HG03045 (cell line): Measurements from ENCODE around the gene ACOX3.
"Not testable (repeated sequence)": the region's sequence is repeated elsewhere in the genome, so short reads cannot be mapped to it uniquely, and the experiment has no call there.

Experiments used
- ATAC-seq: cut with Tn5 transposase; IDR thresholded peaks from one replicate; pipeline ENCODE4 v1.9.1; 2021; ENCODE audit warnings: mild to moderate bottlenecking, moderate library complexity; ENCODE audit not compliant: unreplicated experiment

Gene ACOX3

DNA sequence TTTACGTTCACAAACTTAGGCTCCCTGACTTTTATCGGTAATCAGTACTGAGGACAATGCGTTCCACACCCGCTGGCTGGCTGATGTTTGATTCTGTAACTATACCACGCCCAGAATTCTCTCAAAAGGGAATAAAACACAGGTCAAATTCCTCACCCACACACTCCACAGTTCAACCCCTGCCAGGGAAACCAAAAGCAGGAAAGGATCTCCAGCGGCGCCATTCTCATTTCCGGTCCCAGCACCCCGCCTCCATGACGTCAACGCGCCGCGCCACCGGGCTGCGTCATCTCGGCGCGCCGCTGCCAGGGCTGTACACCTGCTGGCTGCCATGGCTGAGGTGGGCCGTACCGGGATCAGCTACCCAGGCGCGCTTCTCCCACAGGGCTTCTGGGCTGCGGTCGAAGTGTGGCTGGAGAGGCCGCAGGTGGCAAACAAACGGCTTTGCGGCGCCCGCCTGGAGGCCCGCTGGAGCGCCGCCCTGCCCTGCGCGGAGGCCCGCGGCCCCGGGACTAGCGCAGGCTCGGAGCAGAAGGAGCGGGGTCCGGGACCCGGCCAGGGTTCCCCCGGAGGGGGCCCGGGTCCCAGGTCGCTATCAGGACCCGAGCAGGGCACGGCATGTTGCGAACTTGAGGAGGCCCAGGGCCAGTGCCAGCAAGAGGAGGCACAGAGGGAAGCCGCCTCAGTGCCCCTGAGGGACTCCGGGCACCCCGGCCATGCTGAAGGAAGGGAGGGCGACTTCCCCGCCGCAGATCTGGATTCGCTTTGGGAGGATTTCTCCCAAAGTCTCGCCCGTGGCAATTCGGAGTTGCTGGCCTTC, at the start of gene ACOX3, which contains the start of gene TRMT44:
ACOX3 (minus strand) TSS at position 232 of the 820 bp plus-strand sequence. CDS start 24,202 bp downstream, outside the sequence.
TRMT44 (plus strand) TSS at position 286 of the 820 bp plus-strand sequence; CDS start at position 332, 46 bp downstream.
- peak; percentile 83 for ATAC-seq

GRCh38 chr4:8488791-8489369, 48.4 kb upstream of the ACOX3 start:
- ATAC-seq: no peak

- not testable (repeated sequence) for ATAC-seq
These were observed 46.1 kb upstream of the ACOX3 start for GRCh38 chr4:8486643-8487042.

DNA sequence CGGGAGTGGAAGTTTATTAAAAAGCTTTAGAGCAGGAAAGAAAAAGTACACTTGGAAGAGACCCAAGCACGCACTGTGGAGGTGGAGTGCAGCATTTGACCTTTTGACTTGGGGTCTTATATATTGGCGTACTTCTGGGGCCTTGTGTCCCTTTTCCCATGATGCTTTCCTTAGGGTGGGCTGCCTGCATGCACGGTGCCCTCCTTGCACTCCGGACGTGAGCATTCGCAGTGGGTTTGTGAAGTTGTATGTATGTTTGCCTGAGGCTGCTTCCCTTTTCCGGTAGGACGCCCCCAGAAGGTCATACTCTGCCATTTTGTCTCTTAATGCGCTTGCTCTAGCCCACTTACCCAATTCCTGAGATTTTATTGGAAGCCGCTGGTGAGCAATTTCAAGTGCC, 39.7 kb upstream of the ACOX3 start:
- no peak for ATAC-seq

- ATAC-seq: no peak
These were observed 38.5 kb upstream of the ACOX3 start for GRCh38 chr4:8478801-8479744.

DNA sequence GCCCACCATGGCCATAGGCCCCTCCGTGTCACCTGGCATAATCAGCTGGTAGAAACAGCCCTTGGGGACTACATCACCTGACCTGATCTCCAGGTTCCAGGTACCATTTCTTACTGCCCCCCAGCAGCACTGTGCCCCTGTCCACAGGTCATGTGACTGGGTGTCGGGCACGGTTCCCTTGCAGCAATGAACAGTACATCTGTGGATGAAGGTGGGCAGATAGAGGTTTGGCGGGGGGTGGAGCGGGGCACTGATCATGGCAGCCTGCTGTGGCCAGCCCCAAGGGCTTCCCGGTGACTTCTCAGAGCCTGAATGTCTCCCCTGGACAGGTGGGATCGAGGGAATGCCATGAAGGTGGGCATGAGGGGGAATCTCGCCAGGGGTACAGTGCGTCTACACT, 37.8 kb upstream of the ACOX3 start:
- no peak for ATAC-seq

GRCh38 chr4:8477676-8478075, 37.2 kb upstream of the ACOX3 start:
- no peak for ATAC-seq

DNA sequence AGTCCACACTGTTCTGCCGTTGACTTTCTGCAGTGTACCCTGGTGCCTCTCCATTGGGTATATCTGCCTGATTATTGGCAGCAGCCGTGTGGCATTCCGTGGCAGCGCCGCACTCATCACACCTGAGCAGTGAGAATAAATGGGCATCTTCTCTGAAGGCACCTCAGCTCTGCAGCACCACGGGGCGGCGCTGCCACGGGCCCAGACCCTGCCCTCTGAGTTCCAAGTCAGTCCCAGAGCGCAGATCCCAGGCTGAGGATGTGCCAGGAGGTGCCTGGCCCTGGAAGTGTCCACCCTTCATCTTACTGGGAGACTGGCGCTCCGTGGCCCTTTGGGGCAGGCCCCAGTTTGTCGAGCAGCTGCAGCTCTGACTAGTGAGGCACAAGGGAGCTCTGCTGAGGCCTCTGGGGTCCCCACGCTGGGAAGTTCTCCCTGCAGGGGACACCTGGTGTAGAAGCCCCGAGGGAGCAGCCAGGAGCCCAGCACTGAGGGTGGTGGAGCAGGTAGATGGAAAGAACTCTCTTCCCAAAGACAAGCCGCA, 36.6 kb upstream of the ACOX3 start:
- no peak for ATAC-seq

DNA sequence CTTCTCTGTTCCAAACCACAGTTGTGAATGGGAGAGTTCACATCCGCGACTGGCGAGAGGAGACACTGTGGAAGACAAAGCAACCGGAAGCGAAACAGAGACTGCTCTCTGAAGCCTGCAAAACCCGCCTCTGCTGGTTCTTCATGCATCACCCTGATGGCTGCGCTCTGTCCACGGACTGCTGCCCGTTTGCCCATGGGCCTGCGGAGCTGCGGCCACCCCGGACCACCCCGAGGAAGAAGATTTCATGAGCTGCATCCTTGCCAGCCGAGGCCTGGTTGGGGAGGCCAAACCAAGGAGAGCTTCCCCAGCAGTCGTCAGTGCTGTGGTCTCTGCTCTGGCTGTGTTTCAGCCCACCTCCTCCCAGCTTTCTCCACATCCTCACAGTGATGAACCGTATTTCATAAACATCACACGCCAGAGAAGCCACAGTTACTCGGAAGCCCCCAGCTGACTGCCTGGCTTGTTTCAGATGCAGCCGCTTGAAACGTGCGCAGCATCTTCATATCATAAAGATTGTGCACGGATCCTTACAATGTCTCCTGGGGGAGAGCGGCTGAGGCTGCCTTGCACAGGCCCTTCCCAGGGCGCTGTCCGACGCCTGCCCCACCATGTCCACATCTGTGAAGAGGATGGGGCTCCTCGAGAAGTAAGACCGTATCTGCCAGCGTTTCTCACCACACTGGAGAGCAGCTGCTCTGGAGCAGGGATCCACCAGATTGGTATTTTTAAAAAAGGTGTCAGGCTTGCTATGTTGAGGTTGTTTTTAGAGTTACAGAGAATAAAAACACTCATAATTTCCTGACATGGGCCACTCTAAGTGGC, 35.4 kb upstream of the ACOX3 start:
- ATAC-seq: no peak

GRCh38 chr4:8474856-8475255, 34.3 kb upstream of the ACOX3 start:
- no peak for ATAC-seq

DNA sequence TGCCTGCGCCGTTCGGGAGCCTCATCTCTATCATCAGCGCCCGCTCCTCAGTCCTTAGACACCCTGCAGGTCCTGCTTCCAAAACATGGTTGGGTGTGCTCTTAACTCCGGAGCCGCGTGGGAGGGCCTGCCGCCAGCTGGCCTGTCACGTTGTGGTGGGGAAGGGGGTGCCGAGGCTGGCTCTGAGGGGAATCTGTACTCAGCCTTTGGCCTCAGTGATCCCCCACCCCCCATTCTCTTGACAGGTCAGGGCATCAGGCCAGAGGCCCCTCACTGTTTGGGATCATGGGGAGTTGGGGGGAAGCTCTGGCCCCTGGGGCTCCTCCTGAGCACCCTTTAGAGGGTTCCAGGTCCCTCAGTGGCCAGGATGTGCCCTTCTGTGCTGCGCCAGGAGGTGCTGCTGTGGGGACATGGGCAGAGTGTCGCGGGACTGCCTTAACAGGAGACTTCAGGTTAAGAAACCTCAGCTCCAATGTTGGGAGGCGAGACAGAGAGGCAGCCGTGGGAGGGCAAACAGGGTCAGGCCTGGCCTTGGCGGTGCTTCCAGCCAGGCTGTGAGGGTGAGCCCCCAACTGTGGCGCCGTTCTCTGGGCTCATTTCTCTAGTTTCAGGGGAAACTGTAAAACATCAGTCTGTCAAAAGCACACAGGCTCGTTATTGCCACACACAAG, 33.5 kb upstream of the ACOX3 start:
- ATAC-seq: no peak

GRCh38 chr4:8473198-8473919, 32.8 kb upstream of the ACOX3 start:
- ATAC-seq: no peak

GRCh38 chr4:8472689-8473197, 32.2 kb upstream of the ACOX3 start:
- ATAC-seq: no peak

DNA sequence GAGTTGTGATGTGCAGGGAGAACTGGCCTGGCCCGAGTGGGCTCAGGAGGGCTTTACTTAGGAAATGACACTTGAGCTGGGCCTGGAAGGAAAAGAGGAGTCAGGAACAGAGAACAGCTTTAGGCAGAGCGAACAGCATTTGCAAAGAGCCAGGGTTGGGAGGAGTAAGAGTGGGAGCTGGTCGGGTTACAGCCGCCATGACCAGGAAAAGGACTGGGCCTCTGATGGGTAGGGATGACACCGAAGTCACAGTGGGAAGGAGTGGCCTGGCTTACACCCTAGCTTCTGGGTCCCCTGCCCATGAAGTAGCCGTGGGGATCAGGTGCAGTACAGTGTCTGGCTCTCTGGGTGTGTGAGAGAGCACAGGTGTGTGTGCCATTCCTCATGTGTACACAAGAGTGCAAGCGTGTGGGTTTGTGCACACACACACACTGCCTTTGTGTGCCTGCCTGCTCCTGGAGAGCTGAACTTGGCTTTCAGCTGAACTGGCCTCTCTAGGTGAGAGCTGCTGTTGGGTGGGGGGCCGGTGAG, 31.7 kb upstream of the ACOX3 start:
- ATAC-seq: no peak

- ATAC-seq: no peak
These were observed 30.8 kb upstream of the ACOX3 start for GRCh38 chr4:8471211-8471875.

DNA sequence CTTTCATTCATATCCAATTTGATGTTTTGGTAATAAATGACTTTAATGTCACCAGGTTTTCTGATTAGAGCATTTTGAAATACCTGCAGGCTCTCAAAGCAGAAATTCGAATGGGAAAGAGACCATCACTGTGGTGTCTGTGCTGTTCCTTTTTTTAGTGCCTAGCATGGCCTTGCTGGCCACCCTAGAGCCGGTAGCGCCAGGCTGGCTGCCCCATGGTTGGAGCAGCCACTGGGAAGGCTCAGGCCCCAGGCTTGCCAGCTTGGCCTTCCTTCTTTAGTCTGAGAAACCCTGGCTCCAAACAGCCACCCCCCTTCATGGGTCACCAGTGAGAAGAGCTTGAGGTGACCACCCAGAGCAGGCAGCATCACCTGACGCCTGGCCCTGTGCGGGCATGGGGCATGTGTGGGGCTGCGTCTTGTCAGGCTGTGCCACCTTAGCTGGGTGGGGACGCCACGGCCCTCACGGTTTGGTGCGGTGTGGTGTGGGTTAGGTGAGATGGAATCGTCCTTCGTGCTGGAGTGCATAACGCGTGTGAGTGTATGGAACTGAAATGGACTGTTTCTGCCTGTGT, 30.0 kb upstream of the ACOX3 start:
- ATAC-seq: no peak

GRCh38 chr4:8469550-8469949, 29.0 kb upstream of the ACOX3 start:
- ATAC-seq: no peak
